Erythroblast (primary cell): ENCODE measurements around the gene PLSCR3.

Experiments
- GATA1 ChIP-seq: IDR thresholded peaks from 2 replicates; pipeline ENCODE4 v1.6.1; 2011; ENCODE audit warnings: low read depth, mild to moderate bottlenecking, control low read depth, low read length, moderate library complexity
- POLR2A ChIP-seq: IDR thresholded peaks from 2 replicates; pipeline ENCODE4 v1.6.1; 2011; ENCODE audit warnings: mild to moderate bottlenecking, low read length

DNA sequence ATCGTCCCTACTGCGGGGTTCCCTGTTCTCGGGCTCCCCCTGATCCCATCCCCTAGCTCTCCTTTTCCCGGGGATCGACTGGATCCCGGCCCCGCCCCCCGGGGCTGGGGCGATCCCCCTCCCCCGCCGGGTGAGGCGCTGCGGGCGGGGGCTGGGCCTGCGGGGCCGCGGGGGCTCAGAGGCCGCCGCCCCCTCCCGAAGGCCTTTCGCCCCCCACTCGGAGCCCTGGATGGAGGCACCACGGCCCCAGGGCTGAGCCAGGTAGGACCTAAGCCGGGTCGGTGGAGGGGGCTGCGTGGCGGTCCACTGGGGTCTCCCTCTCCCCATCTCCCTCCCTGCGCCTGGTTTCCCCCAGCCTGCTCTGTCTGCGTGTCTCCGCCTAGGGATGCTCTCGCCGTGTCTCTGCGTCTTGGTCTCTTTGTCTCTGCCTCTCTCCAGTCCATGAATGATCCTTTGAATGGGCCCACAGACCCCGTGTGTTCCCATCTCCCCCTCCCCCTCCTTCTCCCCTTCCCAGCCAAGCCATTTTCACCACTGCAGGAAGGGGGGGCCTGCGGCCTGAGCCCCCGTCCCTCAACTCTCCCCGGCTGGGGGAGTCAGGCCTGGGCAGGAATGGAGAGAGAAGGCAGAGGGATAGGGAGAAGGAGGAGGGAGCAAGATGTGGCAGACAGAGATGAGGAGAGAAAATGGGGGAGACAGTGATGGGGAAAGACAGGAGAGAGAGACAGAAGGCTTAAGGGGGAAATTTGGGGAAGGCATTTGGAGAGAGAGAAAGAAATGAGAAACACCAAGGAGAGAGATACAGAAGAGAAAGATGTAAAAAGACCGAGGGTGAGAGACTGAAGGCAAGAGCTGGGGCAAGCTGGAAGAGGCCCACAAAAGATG lies 11.3 kb upstream of the PLSCR3 start:
- no peak for TF ChIP-seq POLR2A
- no peak for TF ChIP-seq GATA1
